Activated CD4-positive, alpha-beta T cell treated with anti-CD3 and anti-CD28 coated beads, Interleukin-2, amount 50 U/mL, for 48 hours (primary cell): ENCODE data around the gene ANKRD2.
"Not testable (repeated sequence)": the region's sequence is repeated elsewhere in the genome, so short reads cannot be mapped to it uniquely, and the experiment has no call there.

Source experiments
- DNase-seq, 2 experiments: peaks; one replicate each; pipeline ENCODE4 v3.0.0-alpha.2; 2020

Gene ANKRD2

GRCh38 chr10:97547271-97547600 is 25.3 kb upstream of the ANKRD2 start:
- no peak for DNase-seq

- DNase-seq = no peak
These were observed 24.6 kb upstream of the ANKRD2 start for GRCh38 chr10:97547962-97548361.

GRCh38 chr10:97548828-97549455 is 23.6 kb upstream of the ANKRD2 start:
- DNase-seq = no peak

GRCh38 chr10:97549587-97550322 is 22.8 kb upstream of the ANKRD2 start:
- DNase-seq = no peak

GRCh38 chr10:97550336-97551149 is 22.0 kb upstream of the ANKRD2 start:
- DNase-seq = no peak

- no peak for DNase-seq
These were observed 21.3 kb upstream of the ANKRD2 start for GRCh38 chr10:97551271-97551670.

- DNase-seq = peak; percentile 71 to 76
These were observed 19.0 kb upstream of the ANKRD2 start for GRCh38 chr10:97553575-97554031.

- DNase-seq = not testable (repeated sequence)
These were observed 18.2 kb upstream of the ANKRD2 start for GRCh38 chr10:97554336-97554735.

GRCh38 chr10:97555541-97555940 is 17.0 kb upstream of the ANKRD2 start:
- DNase-seq = not testable (repeated sequence)

- not testable (repeated sequence) for DNase-seq
These were observed 11.7 kb upstream of the ANKRD2 start for GRCh38 chr10:97560731-97561381.

- not testable (repeated sequence) for DNase-seq
These were observed 11.0 kb upstream of the ANKRD2 start for GRCh38 chr10:97561386-97562077.

- not testable (repeated sequence) for DNase-seq
These were observed 10.2 kb upstream of the ANKRD2 start for GRCh38 chr10:97562329-97562728.

- DNase-seq = no peak
These were observed 9.2 kb upstream of the ANKRD2 start for GRCh38 chr10:97563337-97563736.

- DNase-seq = no peak
These were observed 7.8 kb upstream of the ANKRD2 start for GRCh38 chr10:97564776-97565175.

- no peak for DNase-seq
These were observed 6.1 kb upstream of the ANKRD2 start for GRCh38 chr10:97566336-97566996.

- no peak for DNase-seq
These were observed 4.7 kb upstream of the ANKRD2 start for GRCh38 chr10:97567891-97568290.

GRCh38 chr10:97570146-97570788 is 2.3 kb upstream of the ANKRD2 start:
- no peak for DNase-seq

- no peak for DNase-seq
These were observed 1.6 kb upstream of the ANKRD2 start for GRCh38 chr10:97570789-97571471.

GRCh38 chr10:97571622-97572021 is 957 bp upstream of the ANKRD2 start:
- DNase-seq = no peak

GRCh38 chr10:97573021-97573420 is 442 bp downstream of the ANKRD2 start:
- no peak for DNase-seq

- DNase-seq = no peak
These were observed 1.1 kb downstream of the ANKRD2 start for GRCh38 chr10:97573672-97574071.
